Hematopoietic multipotent progenitor cell treated with erythropoietin and hydrocortisone succinate and interleukin-3 and kit ligand, for 4 days (in vitro differentiated cells): Measurements from ENCODE around the gene NRXN2.

Experiments
- DNase-seq: peaks from one replicate; pipeline ENCODE4 v3.0.0-alpha.2; 2015

NRXN2 gene

DNA sequence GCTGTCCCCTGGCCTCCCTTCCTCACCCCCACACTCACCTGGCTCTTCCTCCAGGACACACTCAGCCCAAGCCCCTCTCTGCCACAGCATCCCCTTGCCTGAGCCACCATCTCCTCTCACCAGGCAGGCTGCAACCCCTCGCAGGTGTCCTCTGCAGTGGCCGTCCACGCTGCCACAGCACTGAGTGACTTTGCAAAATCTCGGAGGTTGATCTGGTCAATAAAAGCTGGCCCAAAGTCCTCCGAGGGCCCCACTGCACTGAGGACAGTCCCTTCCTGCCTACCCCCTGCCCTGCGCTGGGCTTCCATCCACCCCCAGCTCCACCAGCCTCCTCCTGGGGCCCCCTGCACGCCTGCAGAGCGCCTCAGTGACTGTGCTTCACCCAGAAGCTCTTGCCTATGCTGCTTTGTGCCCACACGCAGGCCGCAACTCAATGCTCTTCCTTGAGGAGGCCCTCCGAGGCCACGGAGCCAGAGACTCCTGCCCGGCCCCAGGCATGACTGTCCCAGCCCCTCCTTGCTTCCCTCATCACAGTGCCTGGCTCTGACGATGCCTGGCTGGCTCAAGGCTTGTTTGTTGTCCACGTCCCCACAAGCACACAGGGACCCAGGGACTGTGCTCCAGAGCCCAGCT, 162.7 kb downstream of the NRXN2 start:
- DNase-seq = no peak

DNA sequence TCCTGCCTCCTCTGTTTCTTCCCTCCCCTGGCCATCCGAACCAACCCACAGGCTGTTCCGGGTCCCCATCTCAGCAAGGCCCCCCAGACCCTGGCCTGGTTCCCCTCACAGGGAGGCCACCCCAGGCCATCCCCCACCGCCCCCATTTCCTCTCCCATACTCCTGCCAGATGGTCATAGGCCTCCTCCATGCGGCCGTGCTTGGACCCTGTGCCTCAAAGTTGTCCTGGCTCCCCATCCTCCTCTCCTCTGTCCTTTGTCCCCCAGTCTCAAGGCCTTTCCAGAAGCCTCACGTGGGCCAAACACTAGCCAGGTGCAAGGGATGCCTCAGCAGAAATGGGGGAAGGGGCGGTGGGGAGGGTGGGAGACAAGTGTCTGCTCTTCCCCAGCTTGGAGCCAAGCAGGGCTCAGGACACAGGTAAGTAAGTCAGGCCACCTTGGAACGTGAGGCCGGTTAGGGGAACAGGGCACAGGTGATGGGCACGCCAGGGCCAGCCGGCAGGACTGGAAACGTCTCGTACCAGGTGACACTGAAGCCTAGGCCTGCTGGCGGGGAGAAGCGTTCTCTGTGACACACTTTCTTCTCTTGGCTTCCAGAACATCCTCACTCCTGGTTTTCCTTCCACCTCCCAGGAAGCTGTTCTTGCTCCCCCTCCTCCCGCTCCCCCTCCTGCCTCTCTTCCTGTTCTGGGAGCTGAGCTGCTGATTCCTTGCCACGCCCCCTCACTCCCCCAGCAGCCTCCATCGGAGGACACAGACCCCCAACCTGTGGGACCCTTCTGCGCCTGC, 163.5 kb downstream of the NRXN2 start:
- DNase-seq = no peak

DNA sequence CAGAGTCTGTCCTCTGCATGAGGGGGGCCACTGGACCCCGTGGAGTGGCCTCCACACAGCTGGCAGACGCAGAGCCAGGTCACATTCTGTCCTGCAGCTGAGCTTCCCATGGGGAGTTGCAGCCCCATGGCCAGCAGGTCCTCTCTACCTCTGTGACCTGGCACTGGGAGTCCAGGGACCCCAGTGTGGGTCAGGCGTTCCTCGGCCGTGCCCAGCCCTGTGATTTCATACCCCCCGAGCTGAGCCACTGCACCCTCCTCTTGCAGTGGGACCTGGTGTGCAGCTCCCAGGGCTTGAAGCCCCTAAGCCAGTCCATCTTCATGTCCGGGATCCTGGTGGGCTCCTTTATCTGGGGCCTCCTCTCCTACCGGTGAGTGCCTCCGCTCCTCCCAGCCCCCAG, 164.1 kb downstream of the NRXN2 start:
- DNase-seq = no peak

DNA sequence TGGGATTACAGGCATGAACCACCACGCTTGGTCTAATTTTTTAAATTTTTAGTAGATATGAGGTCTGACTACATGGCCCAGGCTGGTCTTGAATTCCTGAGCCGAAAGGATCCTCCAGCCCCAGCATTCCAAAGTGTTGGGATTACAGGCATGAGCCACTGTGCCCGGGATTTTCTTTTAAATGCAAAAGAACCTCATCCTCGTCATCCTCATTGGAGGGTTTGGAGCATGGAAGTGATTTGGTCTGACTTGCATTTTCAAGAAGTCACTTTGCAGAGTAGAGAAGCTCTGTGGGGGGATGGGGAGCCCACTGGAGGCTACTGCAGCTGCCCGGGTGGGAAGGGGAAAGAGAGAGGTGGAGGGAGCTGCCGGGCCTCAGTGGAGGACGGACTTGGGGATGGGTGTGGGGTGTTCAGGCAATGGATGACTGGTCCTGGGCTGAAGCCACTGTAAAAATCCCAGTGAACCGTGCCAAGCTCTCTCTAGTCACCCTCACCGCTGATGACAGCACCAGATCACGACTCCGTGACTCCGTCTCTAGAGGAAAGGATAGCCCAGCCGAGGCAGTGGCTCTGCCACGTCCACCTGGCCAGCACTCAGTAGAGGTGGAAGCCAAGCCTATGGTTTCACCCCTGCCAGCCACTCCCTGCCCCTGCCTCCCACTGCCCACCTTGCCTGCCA, 164.8 kb downstream of the NRXN2 start:
- DNase-seq = no peak

DNA sequence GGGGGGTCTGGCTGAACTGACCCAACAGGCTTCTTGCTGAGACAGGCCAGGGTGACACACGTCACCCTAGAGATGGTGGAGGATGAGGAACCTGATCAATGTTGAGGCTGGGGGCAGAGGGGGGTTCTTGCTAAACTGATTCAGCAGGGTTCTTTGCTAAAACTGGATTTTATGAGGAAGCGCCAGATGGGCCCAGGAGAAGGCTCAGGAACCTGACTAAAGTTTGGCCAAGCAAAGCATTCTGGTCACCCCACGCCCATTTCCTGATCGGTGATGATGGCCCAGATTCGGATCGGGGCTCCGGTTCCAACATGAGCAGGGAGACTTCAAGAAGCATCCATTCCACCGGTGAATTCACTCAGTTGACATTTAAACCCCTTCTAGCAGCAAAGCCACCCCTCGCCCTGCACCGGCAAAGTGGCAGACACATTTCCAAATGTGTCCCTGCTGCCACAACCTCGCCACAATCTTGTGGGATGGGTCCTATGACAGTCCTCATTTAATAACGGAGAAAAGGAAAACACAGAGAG, 166.2 kb downstream of the NRXN2 start:
- DNase-seq = no peak
